Measurements from ENCODE around the gene AJM1. TPM values are rescaled to one million over a fixed set of nuclear protein-coding genes. Genes with fewer than 3 reads are reported as not detected.

The AJM1 gene
- total RNA-seq, 1 experiment from 2014 or later = 1.8 TPM

GRCh38 chr9:136826188-136826541 is 16.1 kb upstream of the AJM1 start:
- Histone ChIP-seq H3K79me2 (ENCODE audit: insufficient read depth, low read length) (peaks cover 4% of the 10 kb centered on the region; the same call in 1 of the 2 replicates), H3K56ac (ENCODE audit: insufficient read length, low read depth, low read length) (no peak overlapping the region), H3K14ac (ENCODE audit: insufficient read depth, low read length) (no peak overlapping the region), H2BK120ac (ENCODE audit: low read depth, low read length, poor library complexity, severe bottlenecking) (no peak overlapping the region), H4K91ac (ENCODE audit: insufficient read length, low read depth, low read length) (no peak overlapping the region), H2BK5ac (ENCODE audit: insufficient read length, low read length) (no peak overlapping the region), H4K8ac (replicated peaks; ENCODE audit: insufficient read length, low read depth, low read length) (no peak overlapping the region), H3K23me2 (ENCODE audit: insufficient read length, low read depth, low read length, poor library complexity, severe bottlenecking) (peaks cover 5% of the 10 kb centered on the region), H2BK12ac (ENCODE audit: insufficient read length, low read depth, low read length) (no peak overlapping the region), H2AFZ (ENCODE audit: low read length) (no peak overlapping the region), H3K79me1 (ENCODE audit: insufficient read depth, low read depth, low read length, poor library complexity, severe bottlenecking) (peaks cover 4% of the 10 kb centered on the region), H3K9ac (ENCODE audit: extremely low read depth, insufficient read length, low read length) (no peak overlapping the region), H3K4me2 (ENCODE audit: insufficient read depth, insufficient read length, low read length) (no peak overlapping the region), H3K23ac (ENCODE audit: insufficient read length, low read depth, low read length) (no peak overlapping the region), H3K4ac (ENCODE audit: low read depth, low read length) (no peak overlapping the region), H2AK5ac (ENCODE audit: insufficient read length, low read length) (no peak overlapping the region), H2BK20ac (ENCODE audit: low read depth, low read length, poor library complexity, severe bottlenecking) (no peak overlapping the region), H4K20me1 (ENCODE audit: control insufficient read depth, insufficient read depth, insufficient read length) (no peaks in the 10 kb centered on the region), H3K27ac (ENCODE audit: insufficient read length, low read depth, low read length) (no peak overlapping the region), H3T11ph (ENCODE audit: low read length) (no peak overlapping the region), H3K4me1 (ENCODE audit: insufficient read depth, low read length) (no peaks in the 10 kb centered on the region), H3K9me3 (ENCODE audit: control insufficient read depth, low read depth, low read length) (no peaks in the 10 kb centered on the region), H3K18ac (ENCODE audit: insufficient read length, low read depth, low read length) (no peak overlapping the region), H3K27me3 (ENCODE audit: insufficient read depth, low read length) (no peaks in the 10 kb centered on the region), H4K5ac (ENCODE audit: insufficient read length, low read depth, low read length) (no peak overlapping the region), H2BK15ac (ENCODE audit: low read depth, low read length) (no peak overlapping the region)
- peaks cover 10 to 45% (median 44%) of the 10 kb centered on the region in 3 experiments; a peak in 6 of 7 replicates for H3K36me3 Mint-ChIP-seq (ENCODE audit: insufficient read depth in 1 of 3, low read depth in 3 of 3)
- WGBS (ENCODE audit: extremely low coverage, insufficient read length, low lambda C conversion rate) = no CpG with 5 or more reads among the region's 17 CpGs
- DNase-seq = no peak
- H3K27me3 Mint-ChIP-seq (ENCODE audit: low read depth) = no peaks in the 10 kb centered on the region
- no peak for TF ChIP-seq CTCF (conservative IDR thresholded peaks at IDR 0.05)
- H3K9me3 Mint-ChIP-seq = no peaks in the 10 kb centered on the region
- H3K4me3 Mint-ChIP-seq = no peak overlapping the region
- H3K4me1 Mint-ChIP-seq = peaks cover 2 to 14% of the 10 kb centered on the region in 2 experiments; a peak in 3 of 4 replicates
- H3K27ac Mint-ChIP-seq = 0 out of 7 replicates have a peak overlapping the region, but pooled peaks of 1 of the 3 experiments have one; percentile 47
